Loucy (cell line): ENCODE data around the gene PARN.
"Not testable (repeated sequence)": the region's sequence is repeated elsewhere in the genome, so short reads cannot be mapped to it uniquely, and the experiment has no call there.

Source experiments
- H2AFZ ChIP-seq: fragments of 200-600 bp; sonication (generic); 2 replicates; pipeline ENCODE4 v1.6.0; 2016; ENCODE audit warnings: antibody characterized with exemption, mild to moderate bottlenecking, low read length, moderate library complexity
- H3F3A ChIP-seq: fragments of 200-600 bp; 2 replicates; pipeline ENCODE4 v1.6.0; 2016; ENCODE audit warnings: antibody characterized with exemption, low read depth, mild to moderate bottlenecking
- H3K27me3 ChIP-seq: fragments of 200-600 bp; sonication (generic); 2 replicates; pipeline ENCODE4 v1.6.1; 2014; ENCODE audit warnings: low read length, mild to moderate bottlenecking; ENCODE audit not compliant: insufficient read depth, poor library complexity, severe bottlenecking
- H3K36me3 ChIP-seq: fragments of 200-600 bp; sonication (generic); 2 replicates; pipeline ENCODE4 v1.6.1; 2016; ENCODE audit warnings: low read length; ENCODE audit not compliant: insufficient read depth
- H3K4me1 ChIP-seq: fragments of 200-600 bp; sonication (generic); 2 replicates; pipeline ENCODE4 v1.5.1; 2014; ENCODE audit warnings: low read length, mild to moderate bottlenecking; ENCODE audit not compliant: insufficient read depth, poor library complexity, severe bottlenecking
- H3K4me2 ChIP-seq: fragments of 200-600 bp; sonication (generic); 2 replicates; pipeline ENCODE4 v1.6.0; 2014; ENCODE audit warnings: antibody characterized with exemption, low read length, low read depth, mild to moderate bottlenecking; ENCODE audit not compliant: poor library complexity, severe bottlenecking
- H3K4me3 ChIP-seq: fragments of 200-600 bp; sonication (generic); 2 replicates; pipeline ENCODE4 v1.5.1; 2014; ENCODE audit warnings: low read length, mild to moderate bottlenecking, mixed read lengths; ENCODE audit not compliant: poor library complexity, severe bottlenecking
- H3K79me2 ChIP-seq: fragments of 200-600 bp; sonication (generic); 2 replicates; pipeline ENCODE4 v1.6.1; 2014; ENCODE audit warnings: low read length; ENCODE audit not compliant: insufficient read depth
- H3K9ac ChIP-seq: fragments of 200-600 bp; sonication (generic); 2 replicates; pipeline ENCODE4 v1.6.0; 2014; ENCODE audit warnings: mild to moderate bottlenecking, low read depth, low read length, moderate library complexity; ENCODE audit not compliant: poor library complexity, severe bottlenecking
- H3K9me2 ChIP-seq: fragments of 200-600 bp; sonication (generic); replicated peaks from 2 replicates; pipeline ENCODE4 v1.6.1; 2016; ENCODE audit warnings: low read depth, low read length, mixed read lengths
- H3K9me3 ChIP-seq: fragments of 200-600 bp; sonication (generic); 2 replicates; pipeline ENCODE4 v1.6.1; 2014; ENCODE audit warnings: mild to moderate bottlenecking, antibody characterized with exemption, low read length, low read depth; ENCODE audit not compliant: insufficient read depth
- H4K20me1 ChIP-seq: fragments of 200-600 bp; sonication (generic); 2 replicates; pipeline ENCODE4 v1.6.0; 2014; ENCODE audit warnings: antibody characterized with exemption, low read length, mild to moderate bottlenecking; ENCODE audit not compliant: insufficient read depth, poor library complexity, severe bottlenecking
- EZH2phosphoT487 ChIP-seq: fragments of 200-600 bp; IDR thresholded peaks from 2 replicates; pipeline ENCODE4 v1.6.1; 2018; ENCODE audit warnings: antibody characterized with exemption, mild to moderate bottlenecking, moderate library complexity, borderline replicate concordance
- TF ChIP-seq, protein P1 (sequence below): fragments of 200-600 bp; sonication (generic); conservative IDR thresholded peaks from 2 replicates; pipeline ENCODE4 v1.5.1; 2014; ENCODE audit warnings: mild to moderate bottlenecking, antibody characterized with exemption, low read length

PARN gene

DNA sequence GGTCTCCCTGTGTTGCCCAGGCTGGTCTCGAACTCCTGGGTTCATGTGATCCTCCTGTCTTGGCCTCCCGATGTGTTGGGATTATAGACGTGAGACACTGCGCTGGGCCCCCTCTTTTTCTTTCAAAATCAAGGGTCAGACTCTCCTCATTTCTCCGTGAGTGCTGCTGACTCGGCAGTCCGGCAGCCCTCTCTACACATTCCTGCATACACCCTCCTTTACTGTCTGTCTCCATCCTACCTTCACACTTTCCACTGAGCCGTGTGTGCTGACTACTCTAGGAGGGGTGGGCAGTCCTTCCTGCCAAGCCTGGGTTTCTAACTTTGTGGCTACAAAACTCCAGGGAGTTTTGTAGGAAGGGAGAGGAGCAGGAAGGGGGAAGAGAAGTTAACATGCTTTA, 195.2 kb downstream of the PARN start:
- no peaks in the 10 kb centered on the region for H3K79me2 ChIP-seq
- H3K36me3 ChIP-seq: no peaks in the 10 kb centered on the region
- H3F3A ChIP-seq: no peaks in the 10 kb centered on the region
- H3K4me1 ChIP-seq: no peaks in the 10 kb centered on the region
- H3K4me3 ChIP-seq: no peak overlapping the region
- no peak overlapping the region for H2AFZ ChIP-seq
- TF ChIP-seq, protein P1, sequence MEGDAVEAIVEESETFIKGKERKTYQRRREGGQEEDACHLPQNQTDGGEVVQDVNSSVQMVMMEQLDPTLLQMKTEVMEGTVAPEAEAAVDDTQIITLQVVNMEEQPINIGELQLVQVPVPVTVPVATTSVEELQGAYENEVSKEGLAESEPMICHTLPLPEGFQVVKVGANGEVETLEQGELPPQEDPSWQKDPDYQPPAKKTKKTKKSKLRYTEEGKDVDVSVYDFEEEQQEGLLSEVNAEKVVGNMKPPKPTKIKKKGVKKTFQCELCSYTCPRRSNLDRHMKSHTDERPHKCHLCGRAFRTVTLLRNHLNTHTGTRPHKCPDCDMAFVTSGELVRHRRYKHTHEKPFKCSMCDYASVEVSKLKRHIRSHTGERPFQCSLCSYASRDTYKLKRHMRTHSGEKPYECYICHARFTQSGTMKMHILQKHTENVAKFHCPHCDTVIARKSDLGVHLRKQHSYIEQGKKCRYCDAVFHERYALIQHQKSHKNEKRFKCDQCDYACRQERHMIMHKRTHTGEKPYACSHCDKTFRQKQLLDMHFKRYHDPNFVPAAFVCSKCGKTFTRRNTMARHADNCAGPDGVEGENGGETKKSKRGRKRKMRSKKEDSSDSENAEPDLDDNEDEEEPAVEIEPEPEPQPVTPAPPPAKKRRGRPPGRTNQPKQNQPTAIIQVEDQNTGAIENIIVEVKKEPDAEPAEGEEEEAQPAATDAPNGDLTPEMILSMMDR: no peak
- no peak for TF ChIP-seq EZH2phosphoT487
- no peaks in the 10 kb centered on the region for H3K9me3 ChIP-seq
- H3K27me3 ChIP-seq: no peaks in the 10 kb centered on the region
- H3K4me2 ChIP-seq: no peak overlapping the region
- no peaks in the 10 kb centered on the region for H4K20me1 ChIP-seq
- H3K9me2 ChIP-seq: no peaks in the 10 kb centered on the region
- H3K9ac ChIP-seq: no peak overlapping the region

DNA sequence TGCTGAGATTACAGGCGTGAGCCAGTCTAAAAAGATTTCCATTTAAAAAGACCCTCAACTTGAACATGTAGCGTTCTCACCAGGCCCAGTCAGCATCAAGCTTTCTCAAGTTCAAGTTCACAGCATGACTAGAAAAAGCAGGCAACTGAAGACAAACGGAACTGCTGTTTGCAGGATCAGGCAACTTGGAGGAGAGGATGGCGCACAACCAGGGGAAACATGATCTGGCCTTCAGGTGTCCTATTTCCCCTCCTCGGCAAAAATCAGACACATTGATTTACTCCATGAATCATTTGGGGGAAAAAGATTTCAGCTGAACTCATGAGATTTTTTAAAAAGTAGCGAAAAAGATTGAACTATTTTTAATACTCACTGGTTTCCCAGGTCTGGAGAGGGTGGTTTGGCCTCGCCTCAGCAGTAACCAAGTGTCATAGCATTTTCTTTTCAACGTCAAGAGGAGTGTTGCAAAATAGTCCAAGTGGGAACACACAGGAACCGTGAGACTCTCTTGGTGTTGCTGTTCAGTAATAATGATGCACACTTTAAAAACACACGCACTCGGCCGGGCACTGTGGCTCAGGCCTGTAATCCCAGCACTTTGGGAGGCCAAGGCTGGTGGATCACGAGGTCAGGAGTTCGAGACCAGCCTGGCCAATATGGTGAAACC, 201.0 kb downstream of the PARN start:
- H3K4me1 ChIP-seq, H3K79me2 ChIP-seq, H3K9me2 ChIP-seq, H3K27me3 ChIP-seq, H3K9ac ChIP-seq, H3F3A ChIP-seq, H4K20me1 ChIP-seq, H3K9me3 ChIP-seq, H3K4me2 ChIP-seq, H2AFZ ChIP-seq, H3K4me3 ChIP-seq, H3K36me3 ChIP-seq: not testable (repeated sequence)

DNA sequence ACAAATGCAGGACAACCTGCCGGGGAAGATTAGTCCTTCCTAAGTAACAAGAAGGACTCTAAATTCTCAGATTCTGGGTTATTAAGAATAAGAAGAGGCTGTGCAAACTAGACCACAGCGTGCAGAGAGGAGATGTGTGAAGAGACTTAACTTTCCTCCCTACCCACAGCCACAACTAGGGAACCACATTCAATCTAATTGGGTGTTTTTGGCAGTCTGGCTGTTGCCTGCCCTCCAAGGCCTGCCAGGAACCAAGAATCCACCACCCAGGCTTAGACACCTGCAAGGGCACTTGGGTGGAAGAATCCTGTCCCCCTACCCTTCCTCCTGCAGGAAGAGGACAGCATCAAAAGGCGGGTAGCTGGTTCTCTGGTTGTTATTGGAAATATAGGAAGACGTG, 202.0 kb downstream of the PARN start:
- Histone ChIP-seq H3K4me3 (no peak overlapping the region), H3K9me3 (no peaks in the 10 kb centered on the region), H4K20me1 (no peaks in the 10 kb centered on the region), H2AFZ (no peak overlapping the region), H3K27me3 (no peaks in the 10 kb centered on the region), H3K36me3 (no peaks in the 10 kb centered on the region), H3K9me2 (no peaks in the 10 kb centered on the region), H3F3A (no peaks in the 10 kb centered on the region), H3K9ac (no peak overlapping the region), H3K4me2 (no peak overlapping the region), H3K79me2 (no peaks in the 10 kb centered on the region), H3K4me1 (no peaks in the 10 kb centered on the region)
- TF ChIP-seq, protein P1: no peak
- no peak for TF ChIP-seq EZH2phosphoT487

DNA sequence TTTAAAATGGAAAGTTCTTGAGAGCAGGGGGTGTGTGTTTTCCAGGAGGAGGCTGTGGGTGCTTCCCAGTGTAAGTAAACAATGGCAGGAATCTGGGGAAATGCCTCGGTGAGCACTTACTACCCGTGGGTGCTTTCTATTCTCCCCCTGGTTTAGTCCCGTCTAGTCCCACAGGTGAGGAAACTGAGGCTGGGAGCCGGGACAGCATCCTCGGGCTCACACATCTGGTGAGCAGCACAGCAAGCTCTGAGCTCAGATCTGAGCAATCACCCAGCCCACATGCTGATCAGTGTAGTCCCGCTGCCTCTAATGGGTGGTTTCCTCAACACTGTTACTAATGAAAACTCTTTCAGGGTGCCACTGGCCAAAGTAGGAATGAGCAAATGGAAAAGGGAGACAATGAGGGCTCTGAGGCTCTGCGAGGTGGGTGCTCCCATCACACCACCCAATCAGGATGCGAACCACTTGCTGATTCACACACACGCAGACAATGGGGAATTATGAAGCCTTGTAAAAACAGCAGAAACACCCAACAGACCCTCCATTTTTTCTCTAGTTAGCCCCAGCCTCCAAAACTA, 202.6 kb downstream of the PARN start:
- Histone ChIP-seq H3K9me3 (no peaks in the 10 kb centered on the region), H3K9me2 (no peaks in the 10 kb centered on the region), H3K4me3 (no peak overlapping the region), H4K20me1 (no peaks in the 10 kb centered on the region), H3K27me3 (no peaks in the 10 kb centered on the region), H3K4me2 (no peak overlapping the region), H3K9ac (no peak overlapping the region), H3K36me3 (no peaks in the 10 kb centered on the region), H3F3A (no peaks in the 10 kb centered on the region), H2AFZ (no peak overlapping the region), H3K4me1 (no peaks in the 10 kb centered on the region), H3K79me2 (no peaks in the 10 kb centered on the region)
- TF ChIP-seq, protein P1: no peak
- TF ChIP-seq EZH2phosphoT487: no peak
